SK-N-MC (cell line): ENCODE data around the gene GPATCH2.

Experiments
- EZH2 ChIP-seq: fragments of 200-600 bp; sonication (generic); IDR thresholded peaks from one replicate; pipeline ENCODE4 v1.6.1; 2017; ENCODE audit warnings: antibody characterized with exemption
- FOXP2 ChIP-seq: optimal IDR thresholded peaks from 2 replicates; pipeline ENCODE3; 2011; ENCODE audit warnings: mild to moderate bottlenecking, moderate library complexity; ENCODE audit not compliant: insufficient read depth; ENCODE audit errors: extremely low read length, control extremely low read depth

DNA sequence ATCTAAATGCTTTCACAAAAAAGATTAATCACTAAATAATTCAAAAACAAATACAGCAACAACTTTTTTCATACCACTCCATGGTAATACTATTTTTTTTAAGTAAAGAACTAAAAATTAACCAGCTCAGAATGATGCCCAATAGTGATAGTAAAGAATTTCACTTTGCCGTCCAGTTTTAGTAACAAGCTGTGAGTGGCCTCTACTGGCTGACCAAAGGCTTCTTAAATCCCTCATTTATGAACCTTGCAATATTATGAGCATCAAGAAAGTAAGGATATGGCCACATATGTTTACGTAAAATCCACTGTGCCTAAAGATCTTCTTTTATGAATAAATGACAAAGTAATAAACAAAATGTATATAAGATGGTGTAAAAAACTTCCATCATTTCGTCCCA is 108.6 kb downstream of the GPATCH2 start:
- TF ChIP-seq EZH2 (no peak), FOXP2 (no peak)
